Measurements from ENCODE around the gene DROSHA.

DNA sequence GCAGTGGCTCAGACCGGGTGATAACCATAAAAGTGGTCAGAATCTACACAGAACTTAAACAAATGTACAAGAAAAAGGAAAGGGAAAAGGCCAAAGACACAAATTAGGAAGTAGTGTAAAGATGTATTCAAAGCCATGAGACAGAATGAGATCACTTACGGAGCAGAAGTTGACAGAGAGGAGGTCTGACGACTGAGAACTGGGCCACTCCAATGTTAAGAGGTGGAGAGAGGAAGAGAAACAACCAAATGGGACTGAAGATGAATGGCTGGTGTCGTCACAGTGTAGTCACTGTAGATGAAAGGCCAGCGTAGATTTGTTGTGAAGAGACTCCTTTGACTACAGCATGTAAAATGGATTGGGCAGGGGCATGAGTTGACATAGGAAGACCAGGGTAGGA lies 114.4 kb downstream of the DROSHA start:
- TF ChIP-seq, protein P1, sequence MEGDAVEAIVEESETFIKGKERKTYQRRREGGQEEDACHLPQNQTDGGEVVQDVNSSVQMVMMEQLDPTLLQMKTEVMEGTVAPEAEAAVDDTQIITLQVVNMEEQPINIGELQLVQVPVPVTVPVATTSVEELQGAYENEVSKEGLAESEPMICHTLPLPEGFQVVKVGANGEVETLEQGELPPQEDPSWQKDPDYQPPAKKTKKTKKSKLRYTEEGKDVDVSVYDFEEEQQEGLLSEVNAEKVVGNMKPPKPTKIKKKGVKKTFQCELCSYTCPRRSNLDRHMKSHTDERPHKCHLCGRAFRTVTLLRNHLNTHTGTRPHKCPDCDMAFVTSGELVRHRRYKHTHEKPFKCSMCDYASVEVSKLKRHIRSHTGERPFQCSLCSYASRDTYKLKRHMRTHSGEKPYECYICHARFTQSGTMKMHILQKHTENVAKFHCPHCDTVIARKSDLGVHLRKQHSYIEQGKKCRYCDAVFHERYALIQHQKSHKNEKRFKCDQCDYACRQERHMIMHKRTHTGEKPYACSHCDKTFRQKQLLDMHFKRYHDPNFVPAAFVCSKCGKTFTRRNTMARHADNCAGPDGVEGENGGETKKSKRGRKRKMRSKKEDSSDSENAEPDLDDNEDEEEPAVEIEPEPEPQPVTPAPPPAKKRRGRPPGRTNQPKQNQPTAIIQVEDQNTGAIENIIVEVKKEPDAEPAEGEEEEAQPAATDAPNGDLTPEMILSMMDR (conservative IDR thresholded peaks at IDR 0.05 in 1 of 2, IDR thresholded peaks at IDR 0.05 in 1 of 2; ENCODE audit: extremely low read depth in 1 of 2, insufficient read depth in 1 of 2, low read depth in 1 of 2, low read length in 2 of 2), result no peak
- no peak for TF ChIP-seq EZH2 (IDR thresholded peaks at IDR 0.05; ENCODE audit: borderline replicate concordance, low read length)
